ENCODE results near the gene PRKN. TPM values are rescaled to one million over a fixed set of nuclear protein-coding genes. Genes with fewer than 3 reads are reported as not detected.

Gene PRKN
- total RNA-seq, 1 experiment from 2014 or later = 1.1 TPM

GRCh38 chr6:161973064-161973463 is 754.5 kb downstream of the PRKN start:
- in situ Hi-C loops (cut with HindIII; ENCODE audit: low pct_unique_long_range_greater_than_20kb, low sequenced_read_pairs) = no loop called here

GRCh38 chr6:161971043-161971442 is 756.5 kb downstream of the PRKN start:
- DNase-seq (ENCODE audit: low read depth) = no peak
- in situ Hi-C loops (cut with HindIII; ENCODE audit: low pct_unique_long_range_greater_than_20kb, low sequenced_read_pairs) = no loop called here

More at GRCh38 chr6:161973064-161973463, 754.5 kb downstream of the PRKN start:
- no peak for DNase-seq (ENCODE audit: low read depth)

- in situ Hi-C loops (cut with HindIII; ENCODE audit: low pct_unique_long_range_greater_than_20kb, low sequenced_read_pairs) = no loop called here
Observed at GRCh38 chr6:161963634-161964234, 763.8 kb downstream of the PRKN start.

GRCh38 chr6:161963181-161963580 is 764.4 kb downstream of the PRKN start:
- no peak for DNase-seq (ENCODE audit: low read depth)
- in situ Hi-C loops (cut with HindIII; ENCODE audit: low pct_unique_long_range_greater_than_20kb, low sequenced_read_pairs) = no loop called here

More at GRCh38 chr6:161963634-161964234, 763.8 kb downstream of the PRKN start:
- no peak for DNase-seq (ENCODE audit: low read depth)

GRCh38 chr6:161961796-161962195 is 765.8 kb downstream of the PRKN start:
- DNase-seq (ENCODE audit: low read depth) = no peak
- in situ Hi-C loops (cut with HindIII; ENCODE audit: low pct_unique_long_range_greater_than_20kb, low sequenced_read_pairs) = no loop called here

- no peak for DNase-seq (ENCODE audit: low read depth)
- in situ Hi-C loops (cut with HindIII; ENCODE audit: low pct_unique_long_range_greater_than_20kb, low sequenced_read_pairs) = no loop called here
Observed at GRCh38 chr6:161961046-161961445, 766.5 kb downstream of the PRKN start.

GRCh38 chr6:161959072-161959471 is 768.5 kb downstream of the PRKN start:
- no peak for DNase-seq (ENCODE audit: low read depth)
- in situ Hi-C loops (cut with HindIII; ENCODE audit: low pct_unique_long_range_greater_than_20kb, low sequenced_read_pairs) = no loop called here

- no peak for DNase-seq (ENCODE audit: low read depth)
- in situ Hi-C loops (cut with HindIII; ENCODE audit: low pct_unique_long_range_greater_than_20kb, low sequenced_read_pairs) = no loop called here
Observed at GRCh38 chr6:161956082-161956481, 771.5 kb downstream of the PRKN start.

- no peak for DNase-seq (ENCODE audit: low read depth)
- in situ Hi-C loops (cut with HindIII; ENCODE audit: low pct_unique_long_range_greater_than_20kb, low sequenced_read_pairs) = no loop called here
Observed at GRCh38 chr6:161954699-161955276, 772.8 kb downstream of the PRKN start.

- DNase-seq (ENCODE audit: low read depth) = no peak
- in situ Hi-C loops (cut with HindIII; ENCODE audit: low pct_unique_long_range_greater_than_20kb, low sequenced_read_pairs) = no loop called here
Observed at GRCh38 chr6:161954077-161954476, 773.5 kb downstream of the PRKN start.

- DNase-seq (ENCODE audit: low read depth) = no peak
- in situ Hi-C loops (cut with HindIII; ENCODE audit: low pct_unique_long_range_greater_than_20kb, low sequenced_read_pairs) = no loop called here
Observed at GRCh38 chr6:161951126-161951525, 776.4 kb downstream of the PRKN start.

- in situ Hi-C loops (cut with HindIII; ENCODE audit: low pct_unique_long_range_greater_than_20kb, low sequenced_read_pairs) = no loop called here
- no peak for DNase-seq (ENCODE audit: low read depth)
Observed at GRCh38 chr6:161949531-161949930, 778.0 kb downstream of the PRKN start.

GRCh38 chr6:161948462-161948861 is 779.1 kb downstream of the PRKN start:
- in situ Hi-C loops (cut with HindIII; ENCODE audit: low pct_unique_long_range_greater_than_20kb, low sequenced_read_pairs) = no loop called here
- DNase-seq (ENCODE audit: low read depth) = no peak

- in situ Hi-C loops (cut with HindIII; ENCODE audit: low pct_unique_long_range_greater_than_20kb, low sequenced_read_pairs) = no loop called here
- DNase-seq (ENCODE audit: low read depth) = no peak
Observed at GRCh38 chr6:161947371-161947770, 780.2 kb downstream of the PRKN start.

GRCh38 chr6:161946461-161946860 is 781.1 kb downstream of the PRKN start:
- no peak for DNase-seq (ENCODE audit: low read depth)
- in situ Hi-C loops (cut with HindIII; ENCODE audit: low pct_unique_long_range_greater_than_20kb, low sequenced_read_pairs) = no loop called here

- in situ Hi-C loops (cut with HindIII; ENCODE audit: low pct_unique_long_range_greater_than_20kb, low sequenced_read_pairs) = no loop called here
Observed at GRCh38 chr6:161943561-161943960, 784.0 kb downstream of the PRKN start.

GRCh38 chr6:161941565-161941964 is 786.0 kb downstream of the PRKN start:
- no peak for DNase-seq (ENCODE audit: low read depth)
- in situ Hi-C loops (cut with HindIII; ENCODE audit: low pct_unique_long_range_greater_than_20kb, low sequenced_read_pairs) = no loop called here

More at GRCh38 chr6:161943561-161943960, 784.0 kb downstream of the PRKN start:
- DNase-seq (ENCODE audit: low read depth) = no peak

GRCh38 chr6:161940519-161940918 is 787.0 kb downstream of the PRKN start:
- no peak for DNase-seq (ENCODE audit: low read depth)

GRCh38 chr6:161926324-161926723 is 801.2 kb downstream of the PRKN start:
- no peak for DNase-seq (ENCODE audit: low read depth)
- in situ Hi-C loops (cut with HindIII; ENCODE audit: low pct_unique_long_range_greater_than_20kb, low sequenced_read_pairs) = no loop called here

More at GRCh38 chr6:161940519-161940918, 787.0 kb downstream of the PRKN start:
- in situ Hi-C loops (cut with HindIII; ENCODE audit: low pct_unique_long_range_greater_than_20kb, low sequenced_read_pairs) = no loop called here

GRCh38 chr6:161924516-161925116 is 803.0 kb downstream of the PRKN start:
- in situ Hi-C loops (cut with HindIII; ENCODE audit: low pct_unique_long_range_greater_than_20kb, low sequenced_read_pairs) = no loop called here
- DNase-seq (ENCODE audit: low read depth) = no peak
